WTC11 (cell line): ENCODE results near the gene DGCR2.

Experiments used
- CTCF ChIP-seq: fragments of 200-600 bp; IDR thresholded peaks from 2 replicates; pipeline ENCODE4 v1.8.0; 2022; ENCODE audit warnings: antibody characterized with exemption
- E2F1 ChIP-seq: sonication (generic); formaldehyde crosslinking; IDR thresholded peaks from 2 replicates; pipeline ENCODE4 v1.8.0; 2022; ENCODE audit warnings: mild to moderate bottlenecking, missing genetic modification reagents
- MAX ChIP-seq: sonication (generic); formaldehyde crosslinking; IDR thresholded peaks from 2 replicates; pipeline ENCODE4 v1.8.0; 2022; ENCODE audit warnings: mild to moderate bottlenecking, missing genetic modification reagents
- ZNF121 ChIP-seq: sonication (generic); formaldehyde crosslinking; IDR thresholded peaks from 2 replicates; pipeline ENCODE4 v1.8.0; 2023; ENCODE audit warnings: missing genetic modification reagents

GRCh38 chr22:19169947-19170318 lies 47.7 kb upstream of the DGCR2 start:
- TF ChIP-seq E2F1 (CRISPR knock-in tag) (no peak), CTCF (no peak), ZNF121 (no peak), MAX (CRISPR knock-in tag) (no peak)
